ENCODE results near the gene CYGB. TPM values are rescaled to one million over a fixed set of nuclear protein-coding genes. Genes with fewer than 3 reads are reported as not detected.
"Not testable (repeated sequence)": the region's sequence is repeated elsewhere in the genome, so short reads cannot be mapped to it uniquely, and the experiment has no call there.

Gene CYGB
- total and polyA plus RNA-seq, 10 of the 15 experiments (the other 5 are each of a cell fraction or from before 2014, with no cell fraction given): 0.34 TPM; not detected in 9

DNA sequence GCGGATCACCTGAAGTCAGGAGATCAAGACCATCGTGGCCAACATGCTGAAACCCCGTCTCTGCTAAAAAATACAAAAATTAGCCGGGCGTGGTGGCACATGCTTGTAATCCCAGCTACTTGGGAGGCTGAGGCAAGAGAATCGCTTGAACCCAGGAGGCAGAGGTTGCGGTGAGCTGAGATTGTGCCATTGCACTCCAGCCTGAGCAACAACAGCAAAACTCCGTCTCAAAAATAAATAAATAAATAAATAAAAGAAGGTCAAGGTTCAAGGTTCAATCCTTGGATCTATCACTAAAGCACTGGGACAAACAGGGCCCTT lies 12.0 kb downstream of the CYGB start:
- H3K27me3 ChIP-seq (replicated peaks in 1 of 2; ENCODE audit: control insufficient read depth in 2 of 2, insufficient read depth in 2 of 2, low read length in 1 of 2); ATAC-seq; H3K4me2 ChIP-seq (ENCODE audit: control insufficient read depth, insufficient read depth); H4K20me1 ChIP-seq (ENCODE audit: control insufficient read depth, insufficient read depth); BruUV-seq (replicated peaks); H3K9me3 ChIP-seq (replicated peaks; ENCODE audit: control insufficient read depth, insufficient read depth, low read length); H2AFZ ChIP-seq (ENCODE audit: control insufficient read depth, low read depth, low read length); POLR2A ChIA-PET; H3K9ac ChIP-seq (ENCODE audit: control insufficient read depth, insufficient read depth, low read length); DNase-seq (ENCODE audit: low read depth, low spot score); H3K27ac ChIP-seq (ENCODE audit: control insufficient read depth, insufficient read depth); H3K36me3 ChIP-seq (ENCODE audit: control insufficient read depth in 2 of 2, insufficient read depth in 2 of 2, low read length in 1 of 2); H3K4me3 ChIP-seq; FAIRE-seq; H3K79me2 ChIP-seq (ENCODE audit: control insufficient read depth, insufficient read depth, low read length); in situ Hi-C loops (cut with MboI); intact Hi-C loops (cut with micrococcal nuclease; ENCODE audit: unreplicated experiment): not testable (repeated sequence)
- ChIA-PET CTCF (interaction anchor here (3.3 to 5.9 kb wide), 2 partner anchors 21 to 98 kb away, joined by 36 to 81 read pairs; no protein-coding TSS in a partner anchor), SMC1A (ENCODE audit: uncharacterized antibody, unreplicated experiment) (interaction anchor here (1.1 kb wide), 1 partner anchor 21 kb away, joined by 3 read pairs; no protein-coding TSS in a partner anchor), RAD21 (ENCODE audit: unreplicated experiment) (interaction anchor here (1.2 to 2.5 kb wide), 2 partner anchors 24 to 98 kb away, joined by 8 to 15 read pairs; no protein-coding TSS in a partner anchor)
- H3K4me1 ChIP-seq (ENCODE audit: control insufficient read depth, insufficient read depth, low read length): peaks cover 12% of the 10 kb centered on the region
- 71% methylated on average over 8 of the region's 8 CpGs for WGBS (ENCODE audit: insufficient coverage, insufficient replicate concordance, low lambda C conversion rate, missing lambda C conversion rate)

DNA sequence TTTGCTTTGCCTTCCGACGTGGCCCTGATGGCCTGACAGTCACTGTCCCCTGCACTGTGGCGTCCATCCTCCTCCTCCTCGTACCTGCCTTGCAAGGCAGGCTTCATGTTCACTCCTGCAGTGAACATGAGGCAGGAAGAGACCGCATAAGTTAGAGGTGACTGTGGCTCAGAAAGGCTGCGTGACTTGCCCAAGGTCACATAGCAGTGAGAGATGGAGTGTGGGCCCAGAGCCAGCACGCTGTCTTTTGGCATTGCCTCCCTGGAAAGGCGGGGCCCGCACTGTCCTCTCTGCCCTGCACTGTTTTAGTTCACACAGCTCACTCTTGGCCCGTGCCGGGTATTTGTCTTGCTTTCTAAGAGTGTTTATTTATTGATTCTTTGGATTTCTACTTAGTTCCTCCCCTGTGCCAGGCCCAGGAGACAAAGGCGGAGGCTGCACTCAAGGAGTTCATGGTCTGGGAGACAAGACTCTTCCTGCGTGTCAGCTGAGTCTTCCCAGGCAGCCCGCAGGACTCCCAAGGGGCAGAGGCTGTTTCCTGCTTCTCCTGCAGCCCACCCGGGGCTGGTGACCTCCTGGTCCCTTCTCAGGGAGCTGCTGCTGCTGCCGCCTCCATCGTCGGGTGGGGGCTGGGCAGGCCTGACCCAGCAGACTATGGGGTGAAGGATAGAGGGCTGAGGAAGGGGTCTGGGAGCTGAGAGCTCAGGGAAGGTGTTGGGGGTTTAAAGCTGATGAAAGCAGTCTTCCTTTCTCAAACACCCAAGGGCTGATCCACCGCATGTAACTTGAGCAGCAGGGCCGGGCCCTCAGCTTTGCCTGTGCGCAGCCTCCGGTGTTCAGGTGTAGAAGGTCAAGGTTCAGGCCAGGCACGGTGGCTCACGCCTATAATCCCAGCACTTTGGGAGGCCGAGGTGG lies 12.7 kb downstream of the CYGB start:
- no peak for FAIRE-seq
- SMC1A ChIA-PET (ENCODE audit: uncharacterized antibody, unreplicated experiment): interaction anchor here (1.1 to 4.3 kb wide), 2 partner anchors 22 to 32 kb away, joined by 3 to 18 read pairs; no protein-coding TSS in a partner anchor

More for the DNA sequence above, 12.7 kb downstream of the CYGB start:
- Histone ChIP-seq H3K9ac (ENCODE audit: control insufficient read depth, insufficient read depth, low read length) (no peak overlapping the region), H3K79me2 (ENCODE audit: control insufficient read depth, insufficient read depth, low read length) (no peaks in the 10 kb centered on the region), H3K36me3 (ENCODE audit: control insufficient read depth in 2 of 2, insufficient read depth in 2 of 2, low read length in 1 of 2) (no peaks in the 10 kb centered on the region), H2AFZ (ENCODE audit: control insufficient read depth, low read depth, low read length) (no peak overlapping the region), H3K27me3 (replicated peaks in 1 of 2; ENCODE audit: control insufficient read depth in 2 of 2, insufficient read depth in 2 of 2, low read length in 1 of 2) (no peaks in the 10 kb centered on the region), H3K27ac (ENCODE audit: control insufficient read depth, insufficient read depth) (no peak overlapping the region), H3K4me1 (ENCODE audit: control insufficient read depth, insufficient read depth, low read length) (peaks cover 12% of the 10 kb centered on the region), H3K4me2 (ENCODE audit: control insufficient read depth, insufficient read depth) (no peak overlapping the region), H3K4me3 (no peak overlapping the region), H4K20me1 (ENCODE audit: control insufficient read depth, insufficient read depth) (no peaks in the 10 kb centered on the region), H3K9me3 (replicated peaks; ENCODE audit: control insufficient read depth, insufficient read depth, low read length) (no peaks in the 10 kb centered on the region)
- ChIA-PET RAD21 (ENCODE audit: unreplicated experiment) (interaction anchor here (1.2 to 2.5 kb wide), 3 partner anchors 25 to 99 kb away, joined by 8 to 15 read pairs (median 13); no protein-coding TSS in a partner anchor), POLR2A (interaction anchor here (0.7 kb wide), 1 partner anchor 35 kb away, joined by 4 read pairs; no protein-coding TSS in a partner anchor), CTCF (interaction anchor here (1.5 to 5.9 kb wide), 9 partner anchors 18 to 161 kb away, joined by 3 to 81 read pairs (median 19); no protein-coding TSS in a partner anchor)
- 54% methylated on average over 25 of the region's 25 CpGs for WGBS (ENCODE audit: insufficient coverage, insufficient replicate concordance, low lambda C conversion rate, missing lambda C conversion rate)
- in situ Hi-C loops (cut with MboI): loop anchor here (5.0 kb wide), 2 partner anchors 97 to 157 kb away; no protein-coding TSS in a partner anchor
- ATAC-seq: no peak
- BruUV-seq (replicated peaks): no TSS peak
- intact Hi-C loops (cut with micrococcal nuclease; ENCODE audit: unreplicated experiment): no loop called here
- TF ChIP-seq FOS (IDR thresholded peaks at IDR 0.05; ENCODE audit: borderline replicate concordance, extremely low read depth, insufficient read length): no peak
- DNase-seq (ENCODE audit: low read depth, low spot score): no peak
